Uterus (tissue), 2 donors: Measurements from ENCODE around the gene CAMK2B.

ENCODE experiments used
- POLR2A ChIP-seq, 2 donors: fragments of 450-650 bp; IDR thresholded peaks; one replicate each; pipeline ENCODE4 v1.6.1; 2016; ENCODE audit warnings: antibody characterized with exemption in 2 of 2, mild to moderate bottlenecking in 1 of 2, moderate library complexity in 1 of 2
- TF ChIP-seq, protein P1 (sequence below), 4 experiments: fragments of 200-600 bp in 2 of 4; fragments of 450-650 bp in 2 of 4; sonication (generic) in 2 of 4; IDR thresholded peaks; one replicate each; pipeline ENCODE4 v1.5.1; 2016 to 2019; ENCODE audit warnings: antibody characterized with exemption in 4 of 4, mild to moderate bottlenecking in 2 of 4, moderate library complexity in 1 of 4

DNA sequence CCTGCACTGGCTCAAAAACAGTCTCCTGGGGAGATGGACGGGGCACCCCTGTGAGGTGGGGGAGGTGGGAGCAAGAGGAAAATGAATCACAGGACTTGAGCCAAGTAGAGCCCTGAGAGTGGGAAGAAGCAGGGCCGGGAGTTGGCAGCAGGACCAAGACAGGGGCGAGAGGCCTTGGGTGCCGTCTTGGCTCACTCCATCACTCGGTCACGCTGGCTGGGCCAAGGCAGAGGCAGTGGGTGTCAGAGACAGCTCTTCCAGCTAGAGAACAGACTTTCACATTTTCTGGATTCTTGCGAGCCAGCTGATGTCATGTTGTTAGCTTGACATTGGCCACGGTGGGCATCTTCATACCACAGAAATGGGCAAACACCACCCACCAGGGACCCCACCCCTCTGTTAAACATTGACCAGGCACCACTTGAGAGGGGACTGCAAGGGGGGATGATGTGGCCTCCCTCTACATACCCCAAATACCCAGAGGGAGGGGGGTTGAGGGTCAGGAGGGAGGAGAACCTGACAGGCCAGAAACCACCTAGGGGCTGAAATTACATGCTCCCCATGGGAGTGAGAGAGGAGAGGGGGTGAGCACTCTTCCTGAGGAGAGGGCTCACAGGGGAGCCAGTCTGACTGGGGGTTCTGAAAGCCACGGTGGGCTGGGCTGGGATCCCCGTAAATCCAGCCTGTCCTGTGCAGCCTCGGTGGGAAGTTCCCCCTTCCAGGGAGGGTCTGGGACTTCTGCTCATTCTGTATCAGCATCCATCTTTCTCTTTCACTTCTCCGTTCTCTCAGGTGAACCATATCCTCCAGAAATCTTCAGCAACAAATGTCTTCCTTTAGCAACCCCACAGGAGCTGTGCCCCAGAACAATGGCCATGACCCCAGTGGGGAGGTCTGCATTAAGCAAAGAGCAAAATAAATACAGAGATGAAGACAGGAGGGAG is 19.6 kb downstream of the CAMK2B start:
- TF ChIP-seq POLR2A (IDR thresholded peaks at IDR 0.05), result no peak
- TF ChIP-seq, protein P1, sequence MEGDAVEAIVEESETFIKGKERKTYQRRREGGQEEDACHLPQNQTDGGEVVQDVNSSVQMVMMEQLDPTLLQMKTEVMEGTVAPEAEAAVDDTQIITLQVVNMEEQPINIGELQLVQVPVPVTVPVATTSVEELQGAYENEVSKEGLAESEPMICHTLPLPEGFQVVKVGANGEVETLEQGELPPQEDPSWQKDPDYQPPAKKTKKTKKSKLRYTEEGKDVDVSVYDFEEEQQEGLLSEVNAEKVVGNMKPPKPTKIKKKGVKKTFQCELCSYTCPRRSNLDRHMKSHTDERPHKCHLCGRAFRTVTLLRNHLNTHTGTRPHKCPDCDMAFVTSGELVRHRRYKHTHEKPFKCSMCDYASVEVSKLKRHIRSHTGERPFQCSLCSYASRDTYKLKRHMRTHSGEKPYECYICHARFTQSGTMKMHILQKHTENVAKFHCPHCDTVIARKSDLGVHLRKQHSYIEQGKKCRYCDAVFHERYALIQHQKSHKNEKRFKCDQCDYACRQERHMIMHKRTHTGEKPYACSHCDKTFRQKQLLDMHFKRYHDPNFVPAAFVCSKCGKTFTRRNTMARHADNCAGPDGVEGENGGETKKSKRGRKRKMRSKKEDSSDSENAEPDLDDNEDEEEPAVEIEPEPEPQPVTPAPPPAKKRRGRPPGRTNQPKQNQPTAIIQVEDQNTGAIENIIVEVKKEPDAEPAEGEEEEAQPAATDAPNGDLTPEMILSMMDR (IDR thresholded peaks at IDR 0.05), result no peak
